ENCODE results near the gene ADARB1.
"Not testable (repeated sequence)": the region's sequence is repeated elsewhere in the genome, so short reads cannot be mapped to it uniquely, and the experiment has no call there.

ADARB1 gene

DNA sequence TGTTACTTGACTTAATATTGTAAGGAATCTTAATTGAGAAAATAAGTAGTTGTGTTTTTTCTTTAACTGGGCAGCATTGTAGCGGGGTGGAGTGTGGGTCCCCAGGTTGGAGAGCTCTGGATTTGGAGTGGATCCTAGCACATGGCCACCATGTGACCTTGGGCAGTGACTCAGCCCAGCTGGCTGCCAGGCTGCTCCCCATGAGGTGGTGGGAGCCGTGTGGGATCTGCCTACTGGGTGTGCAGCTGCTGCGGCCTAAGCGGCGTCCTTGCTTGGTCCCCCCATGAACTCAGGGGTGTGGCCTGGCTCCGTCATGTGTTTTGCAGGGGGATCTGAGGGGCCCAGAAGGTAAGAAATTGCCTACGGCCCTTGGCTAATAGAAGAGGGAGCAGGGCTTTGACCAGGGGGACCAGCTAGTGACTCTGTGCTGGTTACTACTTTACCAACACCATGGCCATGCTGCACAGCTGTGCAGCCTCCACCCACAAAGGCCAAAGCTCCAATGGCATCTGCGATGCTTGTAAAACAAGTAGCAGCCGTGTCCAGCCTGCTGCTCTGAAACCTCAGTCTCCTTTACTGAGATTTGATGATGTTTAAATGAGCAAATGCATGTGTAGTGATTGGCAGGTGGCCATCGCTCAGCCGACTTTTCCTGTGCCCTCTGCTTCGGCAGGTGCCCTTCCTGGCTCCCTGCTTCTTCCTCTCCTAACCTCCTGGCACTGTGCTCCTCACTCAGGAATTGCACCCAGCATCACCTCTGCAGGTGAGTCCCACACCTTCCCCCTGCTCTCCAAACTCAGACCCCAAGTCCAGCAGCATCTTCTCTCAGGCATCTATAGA is 68.3 kb downstream of the ADARB1 start:
- no peak overlapping the region for H3K27ac Mint-ChIP-seq
- no peaks in the 10 kb centered on the region for H3K9me3 Mint-ChIP-seq
- peaks cover 23% of the 10 kb centered on the region for H3K4me1 Mint-ChIP-seq
- H3K4me3 Mint-ChIP-seq = no peak overlapping the region
- H3K36me3 Mint-ChIP-seq (ENCODE audit: low read depth) = no peaks in the 10 kb centered on the region
- TF ChIP-seq, protein P1, sequence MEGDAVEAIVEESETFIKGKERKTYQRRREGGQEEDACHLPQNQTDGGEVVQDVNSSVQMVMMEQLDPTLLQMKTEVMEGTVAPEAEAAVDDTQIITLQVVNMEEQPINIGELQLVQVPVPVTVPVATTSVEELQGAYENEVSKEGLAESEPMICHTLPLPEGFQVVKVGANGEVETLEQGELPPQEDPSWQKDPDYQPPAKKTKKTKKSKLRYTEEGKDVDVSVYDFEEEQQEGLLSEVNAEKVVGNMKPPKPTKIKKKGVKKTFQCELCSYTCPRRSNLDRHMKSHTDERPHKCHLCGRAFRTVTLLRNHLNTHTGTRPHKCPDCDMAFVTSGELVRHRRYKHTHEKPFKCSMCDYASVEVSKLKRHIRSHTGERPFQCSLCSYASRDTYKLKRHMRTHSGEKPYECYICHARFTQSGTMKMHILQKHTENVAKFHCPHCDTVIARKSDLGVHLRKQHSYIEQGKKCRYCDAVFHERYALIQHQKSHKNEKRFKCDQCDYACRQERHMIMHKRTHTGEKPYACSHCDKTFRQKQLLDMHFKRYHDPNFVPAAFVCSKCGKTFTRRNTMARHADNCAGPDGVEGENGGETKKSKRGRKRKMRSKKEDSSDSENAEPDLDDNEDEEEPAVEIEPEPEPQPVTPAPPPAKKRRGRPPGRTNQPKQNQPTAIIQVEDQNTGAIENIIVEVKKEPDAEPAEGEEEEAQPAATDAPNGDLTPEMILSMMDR (IDR thresholded peaks at IDR 0.05) = no peak
- H3K27me3 Mint-ChIP-seq (ENCODE audit: low read depth, poor library complexity) = no peaks in the 10 kb centered on the region
- no peak for DNase-seq

DNA sequence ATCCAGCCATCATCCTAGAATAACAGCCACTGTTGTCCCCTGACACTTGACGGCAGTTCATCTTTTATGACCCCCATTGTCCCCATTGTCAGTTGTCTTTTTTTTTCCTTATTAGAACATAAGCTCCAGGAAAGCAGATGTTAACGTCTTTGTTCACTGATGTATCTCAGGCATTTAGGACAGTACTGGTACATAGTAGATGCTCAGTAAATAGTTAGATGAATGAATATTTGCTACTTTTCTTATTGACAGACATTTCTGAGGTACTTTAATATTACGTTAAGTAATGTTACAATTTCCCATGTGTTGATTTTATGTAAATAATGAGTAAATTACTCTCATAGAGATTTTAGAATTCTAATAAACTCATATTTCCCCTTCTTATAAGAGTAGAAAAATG is 69.5 kb downstream of the ADARB1 start:
- TF ChIP-seq, protein P1 (IDR thresholded peaks at IDR 0.05) = no peak
- Mint-ChIP-seq H3K9me3 (no peaks in the 10 kb centered on the region), H3K36me3 (ENCODE audit: low read depth) (no peaks in the 10 kb centered on the region), H3K27me3 (ENCODE audit: low read depth, poor library complexity) (peaks cover 2% of the 10 kb centered on the region), H3K27ac (no peak overlapping the region), H3K4me1 (peaks cover 27% of the 10 kb centered on the region), H3K4me3 (no peak overlapping the region)
- DNase-seq = no peak

DNA sequence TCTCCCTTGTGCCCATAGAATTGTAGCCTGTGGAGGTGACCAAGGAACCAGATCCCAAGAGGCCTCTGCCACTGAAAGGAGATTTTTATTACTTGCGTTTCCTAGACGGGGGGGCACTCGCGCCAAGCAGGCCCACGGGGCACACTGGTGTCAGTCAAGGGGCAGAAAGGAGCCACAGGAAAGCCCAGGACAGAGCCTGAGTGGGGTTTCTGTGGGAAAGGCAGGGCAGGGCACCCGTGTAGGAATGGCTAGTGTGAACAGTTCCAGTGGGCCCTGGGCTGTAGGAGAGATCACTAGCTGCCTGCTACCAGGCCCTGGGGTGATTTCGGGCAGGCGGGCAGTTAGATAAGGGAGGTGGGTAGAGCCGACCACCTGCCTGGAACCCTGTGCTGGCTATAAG is 70.8 kb downstream of the ADARB1 start:
- TF ChIP-seq, protein P1 (IDR thresholded peaks at IDR 0.05) = no peak
- H3K36me3 Mint-ChIP-seq (ENCODE audit: low read depth) = no peaks in the 10 kb centered on the region
- no peaks in the 10 kb centered on the region for H3K9me3 Mint-ChIP-seq
- H3K27ac Mint-ChIP-seq = no peak overlapping the region
- H3K4me3 Mint-ChIP-seq = no peak overlapping the region
- DNase-seq = no peak
- peaks cover 30% of the 10 kb centered on the region for H3K4me1 Mint-ChIP-seq
- H3K27me3 Mint-ChIP-seq (ENCODE audit: low read depth, poor library complexity) = peaks cover 4% of the 10 kb centered on the region

DNA sequence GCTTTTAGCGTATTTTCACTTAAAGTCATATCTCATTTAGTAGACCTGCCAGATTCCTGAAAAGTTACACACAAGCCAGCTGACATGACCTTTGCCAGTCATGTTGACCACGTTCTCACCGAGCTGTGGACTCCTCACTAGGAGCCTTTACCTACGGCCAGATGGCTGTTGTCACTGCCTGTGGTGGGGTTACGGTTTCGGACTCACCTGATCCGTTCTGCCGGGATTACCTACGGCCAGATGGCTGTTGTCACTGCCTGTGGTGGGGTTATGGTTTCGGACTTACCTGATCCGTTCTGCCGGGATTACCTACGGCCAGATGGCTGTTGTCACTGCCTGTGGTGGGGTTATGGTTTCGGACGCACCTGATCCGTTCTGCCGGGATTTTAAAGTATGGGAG is 71.5 kb downstream of the ADARB1 start:
- not testable (repeated sequence) for H3K36me3 Mint-ChIP-seq (ENCODE audit: low read depth); H3K27ac Mint-ChIP-seq; H3K4me3 Mint-ChIP-seq; H3K27me3 Mint-ChIP-seq (ENCODE audit: low read depth, poor library complexity); H3K9me3 Mint-ChIP-seq; DNase-seq
- H3K4me1 Mint-ChIP-seq = peaks cover 29% of the 10 kb centered on the region

DNA sequence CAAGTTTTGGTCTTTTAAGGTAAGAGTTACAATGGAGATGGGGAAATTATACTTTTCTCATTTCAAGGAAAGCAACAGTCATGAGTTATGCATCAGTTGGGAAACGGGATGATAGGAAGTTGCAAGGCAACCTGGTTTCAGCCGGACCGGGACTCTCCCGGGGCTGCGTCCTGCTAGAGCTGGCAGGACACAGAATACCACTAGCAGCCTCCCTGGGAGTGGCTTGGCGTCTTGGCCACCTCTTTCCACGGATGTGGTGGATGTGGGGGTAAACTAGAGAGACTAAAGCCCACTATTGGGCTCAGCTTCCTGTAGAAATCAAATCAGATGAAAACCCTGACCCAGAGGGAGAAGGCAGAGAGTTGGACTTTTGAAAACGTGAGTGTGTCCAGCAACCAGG is 71.9 kb downstream of the ADARB1 start:
- H3K4me1 Mint-ChIP-seq = peaks cover 34% of the 10 kb centered on the region
- no peak overlapping the region for H3K27ac Mint-ChIP-seq
- H3K4me3 Mint-ChIP-seq = no peak overlapping the region
- TF ChIP-seq, protein P1 (IDR thresholded peaks at IDR 0.05) = no peak
- H3K9me3 Mint-ChIP-seq = no peaks in the 10 kb centered on the region
- no peaks in the 10 kb centered on the region for H3K36me3 Mint-ChIP-seq (ENCODE audit: low read depth)
- no peak for DNase-seq
- peaks cover 6% of the 10 kb centered on the region for H3K27me3 Mint-ChIP-seq (ENCODE audit: low read depth, poor library complexity)

DNA sequence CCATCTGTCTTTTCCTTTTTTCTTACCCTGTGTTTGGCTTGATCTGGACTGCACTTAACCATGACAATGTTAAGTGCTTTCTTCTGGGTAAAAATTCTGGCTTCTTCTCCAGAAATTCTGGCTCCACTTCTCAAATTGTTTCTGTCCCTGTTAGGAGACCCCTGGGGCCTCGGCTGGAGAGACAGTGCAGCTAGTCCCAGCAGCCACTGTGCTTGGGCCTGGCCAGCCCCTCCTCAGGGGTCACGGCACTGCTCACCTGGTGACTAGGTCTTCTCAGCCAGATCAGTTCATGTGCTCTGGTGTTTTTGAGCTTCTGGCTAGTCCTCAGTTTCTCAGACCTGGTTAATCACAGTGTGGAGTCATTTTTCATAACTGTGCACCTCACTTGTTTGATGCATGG is 72.4 kb downstream of the ADARB1 start:
- Mint-ChIP-seq H3K4me1 (peaks cover 39% of the 10 kb centered on the region), H3K36me3 (ENCODE audit: low read depth) (no peaks in the 10 kb centered on the region), H3K4me3 (no peak overlapping the region), H3K27me3 (ENCODE audit: low read depth, poor library complexity) (peaks cover 6% of the 10 kb centered on the region), H3K9me3 (no peaks in the 10 kb centered on the region), H3K27ac (no peak overlapping the region)
- TF ChIP-seq, protein P1 (IDR thresholded peaks at IDR 0.05) = no peak
- no peak for DNase-seq
